DND-41 (cell line): ENCODE data around the gene DCLRE1B.

Experiments used
- CTCF ChIP-seq: IDR thresholded peaks from 2 replicates; pipeline ENCODE4 v1.5.1; 2012; ENCODE audit warnings: borderline replicate concordance, low read length, moderate library complexity, mild to moderate bottlenecking; ENCODE audit not compliant: poor library complexity, severe bottlenecking; ENCODE audit errors: extremely low read depth
- EZH2 ChIP-seq: IDR thresholded peaks from 3 replicates; pipeline ENCODE4 v1.6.1; 2012; ENCODE audit warnings: borderline replicate concordance, low read depth, mild to moderate bottlenecking, moderate library complexity, low read length, inconsistent platforms; ENCODE audit not compliant: severe bottlenecking

- TF ChIP-seq EZH2 (no peak), CTCF (no peak)
Measured at GRCh38 chr1:113905435-113905861, 322 bp downstream of the DCLRE1B start.
